Measurements from ENCODE around the gene SH3GL3.

- TF ChIP-seq CHD2 (IDR thresholded peaks at IDR 0.05; ENCODE audit: low read length, partially characterized antibody), result no peak
- no peak for TF ChIP-seq HOXA7 (CRISPR knock-in tag; IDR thresholded peaks at IDR 0.05)
- TF ChIP-seq JUN (IDR thresholded peaks at IDR 0.05), result no peak
- TF ChIP-seq RFX5 (IDR thresholded peaks at IDR 0.05), result no peak
- TF ChIP-seq MAX (IDR thresholded peaks at IDR 0.05), result no peak
- TF ChIP-seq, protein P1, sequence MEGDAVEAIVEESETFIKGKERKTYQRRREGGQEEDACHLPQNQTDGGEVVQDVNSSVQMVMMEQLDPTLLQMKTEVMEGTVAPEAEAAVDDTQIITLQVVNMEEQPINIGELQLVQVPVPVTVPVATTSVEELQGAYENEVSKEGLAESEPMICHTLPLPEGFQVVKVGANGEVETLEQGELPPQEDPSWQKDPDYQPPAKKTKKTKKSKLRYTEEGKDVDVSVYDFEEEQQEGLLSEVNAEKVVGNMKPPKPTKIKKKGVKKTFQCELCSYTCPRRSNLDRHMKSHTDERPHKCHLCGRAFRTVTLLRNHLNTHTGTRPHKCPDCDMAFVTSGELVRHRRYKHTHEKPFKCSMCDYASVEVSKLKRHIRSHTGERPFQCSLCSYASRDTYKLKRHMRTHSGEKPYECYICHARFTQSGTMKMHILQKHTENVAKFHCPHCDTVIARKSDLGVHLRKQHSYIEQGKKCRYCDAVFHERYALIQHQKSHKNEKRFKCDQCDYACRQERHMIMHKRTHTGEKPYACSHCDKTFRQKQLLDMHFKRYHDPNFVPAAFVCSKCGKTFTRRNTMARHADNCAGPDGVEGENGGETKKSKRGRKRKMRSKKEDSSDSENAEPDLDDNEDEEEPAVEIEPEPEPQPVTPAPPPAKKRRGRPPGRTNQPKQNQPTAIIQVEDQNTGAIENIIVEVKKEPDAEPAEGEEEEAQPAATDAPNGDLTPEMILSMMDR (IDR thresholded peaks at IDR 0.05), result no peak
Observed at GRCh38 chr15:83547168-83547567, 100.0 kb downstream of the SH3GL3 start.
